HCT116 (cell line): Measurements from ENCODE around the gene OR6X1. TPM values are rescaled to one million over a fixed set of nuclear protein-coding genes. Genes with fewer than 3 reads are reported as not detected.

Experiments
- ATAC-seq: fragments of 200-7000 bp; cut with Tn5 transposase; 2 replicates; pipeline ENCODE4 v1.9.1; 2020; ENCODE audit warnings: mild to moderate bottlenecking, moderate library complexity
- Bru-seq: library from RNA; stranded (reverse); fragments of 400-500 nt; gene quantifications from one replicate; lab custom pipeline; 2021; lab: Mats Ljungman, UMichigan
- BruChase-seq, 2 experiments: library from RNA; stranded (reverse); fragments of 400-500 nt; gene quantifications; one replicate each; lab custom pipeline; 2021; lab: Mats Ljungman, UMichigan
- BruUV-seq: library from RNA; stranded (reverse); fragments of 400-500 nt; replicated peaks from 2 replicates; lab custom pipeline; 2021; lab: Mats Ljungman, UMichigan
- CTCF ChIA-PET: fragments of 300-600 bp; sonication (Branson Sonifier 250); formaldehyde crosslinking; loops from one replicate; lab custom pipeline; 2021; ENCODE audit warnings: antibody characterized with exemption; lab: Charles Lee
- POLR2A ChIA-PET: fragments of 300-600, 350-600 bp; sonication (Branson Sonifier 250); formaldehyde crosslinking; loops from one replicate; lab custom pipeline; 2021; ENCODE audit warnings: antibody characterized with exemption; lab: Charles Lee
- RAD21 ChIA-PET, 2 experiments: fragments of 300-600 bp; sonication (Branson Sonifier 250); formaldehyde crosslinking; loops; one replicate each; lab custom pipeline; 2023; ENCODE audit warnings: low total read pairs in 2 of 2; ENCODE audit not compliant: uncharacterized antibody in 2 of 2, unreplicated experiment in 2 of 2, low non-redundant PET in 1 of 2; lab: Charles Lee
- DNase-seq: peaks from one replicate; pipeline ENCODE4 v3.0.0-alpha.2; 2010; ENCODE audit warnings: low read depth, low spot score
- H2AFZ ChIP-seq: fragments of 200-600 bp; shearing (Covaris generic), sonication (generic); 2 replicates; pipeline ENCODE4 v1.6.1; 2017; ENCODE audit warnings: low read depth, mixed run types, mixed read lengths, antibody characterized with exemption, low read length; ENCODE audit not compliant: poor library complexity, severe bottlenecking
- H3K27ac ChIP-seq: 2 replicates; pipeline ENCODE4 v1.5.1; 2012; ENCODE audit warnings: low read depth, low read length
- H3K27me3 ChIP-seq: fragments of 200-600 bp; sonication (generic); 2 replicates; pipeline ENCODE4 v1.6.1; 2016; ENCODE audit warnings: mixed run types, low read length, mixed read lengths; ENCODE audit not compliant: insufficient read depth
- H3K36me3 ChIP-seq, 2 experiments: fragments of 200-500 bp in 1 of 2; fragments of 200-600 bp in 1 of 2; sonication (Bioruptor generic) in 1 of 2; sonication (generic) in 1 of 2; 2 replicates each; pipeline versions ENCODE4 v1.5.1 to v1.6.1; 2014 to 2016; ENCODE audit warnings: low read length in 2 of 2, inconsistent platforms in 1 of 2, mixed read lengths in 1 of 2, mixed run types in 1 of 2; ENCODE audit not compliant: insufficient read depth in 2 of 2, control insufficient read depth in 1 of 2
- H3K4me1 ChIP-seq, 2 experiments: fragments of 200-600 bp in 1 of 2; sonication (generic) in 1 of 2; 2 replicates each; pipeline versions ENCODE4 v1.5.1 to v1.6.1; 2012 to 2017; ENCODE audit warnings: low read length in 2 of 2, inconsistent platforms in 1 of 2, mild to moderate bottlenecking in 1 of 2, mixed read lengths in 1 of 2, mixed run types in 1 of 2, moderate library complexity in 1 of 2; ENCODE audit not compliant: insufficient read depth in 2 of 2, control insufficient read depth in 1 of 2
- H3K4me2 ChIP-seq: fragments of 200-600 bp; sonication (generic); 2 replicates; pipeline ENCODE4 v1.6.1; 2017; ENCODE audit warnings: mixed run types, low read length, mixed read lengths
- H3K4me3 ChIP-seq, 2 experiments: fragments of 200-600 bp in 1 of 2; sonication (generic) in 1 of 2; replicated peaks in 1 of 2; 2 replicates each; pipeline ENCODE4 v1.5.1; 2011 to 2016; ENCODE audit warnings: low read length in 2 of 2, control low read depth in 1 of 2, low read depth in 1 of 2, mild to moderate bottlenecking in 1 of 2, mixed read lengths in 1 of 2, mixed run types in 1 of 2
- H3K79me2 ChIP-seq: fragments of 200-600 bp; sonication (generic); 2 replicates; pipeline ENCODE4 v1.6.1; 2017; ENCODE audit warnings: mild to moderate bottlenecking, mixed run types, low read length, moderate library complexity, mixed read lengths; ENCODE audit not compliant: insufficient read depth
- H3K9ac ChIP-seq: fragments of 200-600 bp; sonication (generic); 2 replicates; pipeline ENCODE4 v1.6.1; 2016; ENCODE audit warnings: low read length, mixed read lengths
- H3K9me2 ChIP-seq: fragments of 200-600 bp; sonication (generic), shearing (Covaris generic); 2 replicates; pipeline ENCODE4 v1.6.1; 2017; ENCODE audit warnings: mixed run types, mild to moderate bottlenecking, moderate library complexity; ENCODE audit not compliant: insufficient read depth
- H3K9me3 ChIP-seq, 2 experiments: fragments of 200-500 bp in 1 of 2; fragments of 200-600 bp in 1 of 2; sonication (Bioruptor generic) in 1 of 2; sonication (generic) in 1 of 2; 2 replicates each; pipeline ENCODE4 v1.6.1; 2014 to 2017; ENCODE audit warnings: low read length in 2 of 2, mixed read lengths in 2 of 2, inconsistent platforms in 1 of 2, low read depth in 1 of 2, mild to moderate bottlenecking in 1 of 2, mixed run types in 1 of 2, moderate library complexity in 1 of 2; ENCODE audit not compliant: control insufficient read depth in 1 of 2, insufficient read depth in 1 of 2
- H4K20me1 ChIP-seq: fragments of 200-600 bp; sonication (generic), shearing (Covaris generic); 2 replicates; pipeline ENCODE4 v1.6.1; 2017; ENCODE audit warnings: mixed run types, mild to moderate bottlenecking, moderate library complexity; ENCODE audit not compliant: insufficient read depth
- ATF3 ChIP-seq: IDR thresholded peaks from 2 replicates; pipeline ENCODE4 v1.6.1; 2012
- CBX3 ChIP-seq: IDR thresholded peaks from 2 replicates; pipeline ENCODE4 v1.6.1; 2012; ENCODE audit warnings: low read depth
- CEBPB ChIP-seq: IDR thresholded peaks from 2 replicates; pipeline ENCODE4 v1.6.1; 2012; ENCODE audit warnings: low read depth
- CTCF ChIP-seq, 3 experiments: fragments of 200-600 bp in 1 of 3; sonication (generic) in 1 of 3; IDR thresholded peaks in 2 of 3; conservative IDR thresholded peaks in 1 of 3; 2 replicates each; pipeline ENCODE4 v1.5.1; 2012 to 2017; ENCODE audit warnings: low read depth in 2 of 3, low read length in 2 of 3, antibody characterized with exemption in 1 of 3, borderline replicate concordance in 1 of 3, control low read depth in 1 of 3, mild to moderate bottlenecking in 1 of 3, mixed read lengths in 1 of 3, mixed run types in 1 of 3, moderate library complexity in 1 of 3; ENCODE audit not compliant: insufficient read depth in 1 of 3
- EGR1 ChIP-seq: IDR thresholded peaks from 2 replicates; pipeline ENCODE4 v1.6.1; 2012; ENCODE audit warnings: low read depth
- EZH2 ChIP-seq: fragments of 200-600 bp; sonication (generic); IDR thresholded peaks from 2 replicates; pipeline ENCODE4 v1.6.1; 2017; ENCODE audit warnings: antibody characterized with exemption, mixed run types
- FOSL1 ChIP-seq: IDR thresholded peaks from 2 replicates; pipeline ENCODE4 v1.6.1; 2012; ENCODE audit warnings: low read depth
- JUND ChIP-seq: IDR thresholded peaks from 2 replicates; pipeline ENCODE4 v1.6.1; 2012
- MAX ChIP-seq: IDR thresholded peaks from 2 replicates; pipeline ENCODE4 v1.6.1; 2012
- RAD21 ChIP-seq: IDR thresholded peaks from 2 replicates; pipeline ENCODE4 v1.6.1; 2012; ENCODE audit warnings: low read depth, mild to moderate bottlenecking
- SIN3A ChIP-seq: IDR thresholded peaks from 2 replicates; pipeline ENCODE4 v1.6.1; 2012; ENCODE audit warnings: low read depth
- SP1 ChIP-seq: IDR thresholded peaks from 2 replicates; pipeline ENCODE4 v1.6.1; 2012; ENCODE audit warnings: low read depth
- SRF ChIP-seq: IDR thresholded peaks from 2 replicates; pipeline ENCODE4 v1.6.1; 2012; ENCODE audit warnings: low read depth
- ZFX ChIP-seq: fragments of 450-650 bp; IDR thresholded peaks from 2 replicates; pipeline ENCODE4 v1.6.1; 2017
- ZNF274 ChIP-seq: fragments of 200-500 bp; sonication (Bioruptor generic); IDR thresholded peaks from 2 replicates; pipeline ENCODE4 v1.6.1; 2014; ENCODE audit warnings: mild to moderate bottlenecking, low read depth, low read length, inconsistent platforms
- intact Hi-C: fragments of 100-400 bp; cut with micrococcal nuclease; formaldehyde crosslinking; loops from 2 replicates; pipeline ENCODE4 v1.10.0; 2022
- long read RNA-seq: library from polyadenylated mRNA; unstranded; transcript quantifications from one replicate; pipeline ENCODE4 v2.0.0, GENCODE V29; 2021; ENCODE audit not compliant: unreplicated experiment
- polyA plus RNA-seq: library from polyadenylated mRNA; unstranded; fragments of >200 nt; gene quantifications from 2 replicates; pipeline ENCODE4 v1.2.1, GENCODE V29; 2012; ENCODE audit warnings: missing spikeins
- total RNA-seq: library from RNA; stranded (reverse); gene quantifications from one replicate; pipeline ENCODE4 v1.2.1, GENCODE V29; 2021; ENCODE audit not compliant: unreplicated experiment

OR6X1 gene
- total RNA-seq: not detected
- polyA plus RNA-seq: not detected in 2 replicates
- Bru-seq, nascent RNA: not detected
- not detected for BruChase-seq, experiment 1, labeled RNA remaining after a 6-hour chase
- BruChase-seq, experiment 2, labeled RNA remaining after a 2-hour chase: not detected
- long read RNA-seq: 0 reads

GRCh38 chr11:123754101-123754568 lies at the start of gene OR6X1:
Gene OR6X1 (minus strand): TSS chr11:123754518. CDS start chr11:123754518, 0 bp downstream.
- H3K79me2 ChIP-seq: no peaks in the 10 kb centered on the region
- no peak within 1 kb of the TSS for H2AFZ ChIP-seq
- no peak within 1 kb of the TSS for H3K9ac ChIP-seq
- ChIA-PET CTCF (no interaction called here), POLR2A (no interaction called here), RAD21 (no interaction called here)
- H3K4me2 ChIP-seq: no peak within 1 kb of the TSS
- intact Hi-C loops: no loop called here
- no peak within 1 kb of the TSS for H3K4me3 ChIP-seq
- H3K27ac ChIP-seq: no peak within 1 kb of the TSS
- no peak for TF ChIP-seq SP1
- no peak for TF ChIP-seq EGR1
- no peak for TF ChIP-seq FOSL1
- no peak for TF ChIP-seq JUND
- TF ChIP-seq RAD21: no peak
- TF ChIP-seq ATF3: no peak
- no peak for TF ChIP-seq CBX3
- no peak for TF ChIP-seq ZFX
- no peak for TF ChIP-seq SRF
- TF ChIP-seq EZH2: no peak
- no peak for TF ChIP-seq CEBPB
- TF ChIP-seq SIN3A: no peak
- TF ChIP-seq CTCF (IDR thresholded peaks at IDR 0.05 in 2 of 3, conservative IDR thresholded peaks at IDR 0.05 in 1 of 3; ENCODE audit: borderline replicate concordance in 1 of 3, insufficient read depth in 1 of 3, low read depth in 2 of 3, low read length in 2 of 3): no peak
- TF ChIP-seq ZNF274: no peak
- TF ChIP-seq MAX: no peak
- no peak for ATAC-seq
- DNase-seq: no peak
- H3K4me1 ChIP-seq: no peaks in the 10 kb centered on the region
- H3K9me3 ChIP-seq: no peaks in the 10 kb centered on the region
- H3K36me3 ChIP-seq: no peaks in the 10 kb centered on the region
- H3K27me3 ChIP-seq: peaks cover 65% of the 10 kb centered on the region
- no peaks in the 10 kb centered on the region for H4K20me1 ChIP-seq
- no TSS peak for BruUV-seq
- no peaks in the 10 kb centered on the region for H3K9me2 ChIP-seq
